IPS-NIHi7 (cell line): ENCODE data around the gene ANKMY1.
"Not testable (repeated sequence)": the region's sequence is repeated elsewhere in the genome, so short reads cannot be mapped to it uniquely, and the experiment has no call there.

Experiments
- DNase-seq: peaks from one replicate; pipeline ENCODE4 v3.0.0; 2012; ENCODE audit warnings: mixed read lengths; ENCODE audit errors: extremely low spot score

Gene ANKMY1

GRCh38 chr2:240521885-240522284 lies 35.9 kb downstream of the ANKMY1 start:
- not testable (repeated sequence) for DNase-seq

- no peak for DNase-seq
Measured at GRCh38 chr2:240520974-240521350, 36.8 kb downstream of the ANKMY1 start.

GRCh38 chr2:240520130-240520973 lies 37.4 kb downstream of the ANKMY1 start:
- DNase-seq = peak; percentile 50

- peak; percentile 16 for DNase-seq
Measured at GRCh38 chr2:240519396-240520129, 38.2 kb downstream of the ANKMY1 start.

DNA sequence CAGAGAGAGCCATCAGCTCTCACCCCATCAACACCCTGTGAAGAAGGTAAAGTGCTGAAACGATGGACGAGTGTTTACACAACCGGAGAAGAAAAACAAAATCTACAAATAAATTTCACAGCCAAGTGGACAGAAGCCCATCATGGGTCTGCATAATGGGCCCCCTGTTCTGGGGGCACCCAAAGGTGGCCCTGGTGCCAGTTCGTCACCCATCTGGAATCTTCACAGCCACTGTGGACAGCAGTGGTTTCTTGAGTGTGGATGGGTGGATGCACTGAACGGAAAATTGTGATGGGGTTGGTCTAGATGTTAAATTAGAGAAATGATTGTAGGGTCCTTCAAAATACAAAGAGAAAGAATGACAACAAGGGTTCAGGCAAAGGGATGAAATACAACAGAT lies 38.8 kb downstream of the ANKMY1 start:
- DNase-seq = no peak

GRCh38 chr2:240517342-240517741 lies 40.4 kb downstream of the ANKMY1 start:
- no peak for DNase-seq

GRCh38 chr2:240514631-240515030 lies 43.2 kb downstream of the ANKMY1 start:
- no peak for DNase-seq

GRCh38 chr2:240513549-240514287 lies 44.1 kb downstream of the ANKMY1 start:
- peak; percentile 91 for DNase-seq

DNA sequence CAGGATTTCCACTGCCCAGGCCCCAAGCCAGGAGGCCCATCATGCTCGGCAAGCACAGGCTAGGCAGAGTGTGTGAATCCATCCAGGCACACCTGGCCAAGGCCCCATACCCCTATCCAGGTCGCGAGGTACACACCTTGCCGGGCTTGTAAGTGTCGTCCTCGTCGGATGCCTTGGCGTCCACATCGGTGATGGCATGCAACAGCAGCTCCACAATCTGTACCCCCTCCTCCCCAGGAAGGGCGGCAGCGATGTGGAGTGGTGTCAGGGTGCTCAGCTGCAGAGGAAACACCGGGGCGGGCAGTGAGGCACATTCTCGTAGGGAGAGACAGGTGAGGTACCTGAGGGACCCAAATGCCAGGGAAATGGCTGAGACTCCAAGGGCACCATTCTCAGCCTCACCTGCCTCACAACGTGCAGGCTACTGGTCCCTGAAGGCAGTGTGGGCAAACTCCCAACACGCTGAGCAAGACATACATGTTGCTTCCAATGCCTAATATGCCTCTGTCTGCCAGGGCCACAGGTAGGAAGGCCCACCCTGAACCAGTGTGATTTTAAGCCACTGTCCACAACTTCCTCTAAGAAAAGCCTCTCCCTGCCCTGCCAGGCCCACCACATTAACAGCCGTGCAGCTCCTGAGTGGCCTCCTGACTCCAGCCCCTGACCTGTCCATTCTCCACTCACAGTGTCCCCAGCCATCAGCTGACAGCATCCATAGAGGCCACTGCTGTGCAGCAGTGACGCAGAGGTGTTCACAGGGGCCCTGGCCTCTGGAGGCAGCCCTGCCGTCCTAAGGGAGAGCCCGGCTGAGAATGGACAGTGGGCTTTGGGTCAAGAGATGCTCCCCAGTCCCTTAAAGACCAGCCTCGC lies 44.9 kb downstream of the ANKMY1 start:
- DNase-seq = peak; percentile 4

GRCh38 chr2:240512109-240512485 lies 45.7 kb downstream of the ANKMY1 start:
- peak; percentile 9 for DNase-seq

DNA sequence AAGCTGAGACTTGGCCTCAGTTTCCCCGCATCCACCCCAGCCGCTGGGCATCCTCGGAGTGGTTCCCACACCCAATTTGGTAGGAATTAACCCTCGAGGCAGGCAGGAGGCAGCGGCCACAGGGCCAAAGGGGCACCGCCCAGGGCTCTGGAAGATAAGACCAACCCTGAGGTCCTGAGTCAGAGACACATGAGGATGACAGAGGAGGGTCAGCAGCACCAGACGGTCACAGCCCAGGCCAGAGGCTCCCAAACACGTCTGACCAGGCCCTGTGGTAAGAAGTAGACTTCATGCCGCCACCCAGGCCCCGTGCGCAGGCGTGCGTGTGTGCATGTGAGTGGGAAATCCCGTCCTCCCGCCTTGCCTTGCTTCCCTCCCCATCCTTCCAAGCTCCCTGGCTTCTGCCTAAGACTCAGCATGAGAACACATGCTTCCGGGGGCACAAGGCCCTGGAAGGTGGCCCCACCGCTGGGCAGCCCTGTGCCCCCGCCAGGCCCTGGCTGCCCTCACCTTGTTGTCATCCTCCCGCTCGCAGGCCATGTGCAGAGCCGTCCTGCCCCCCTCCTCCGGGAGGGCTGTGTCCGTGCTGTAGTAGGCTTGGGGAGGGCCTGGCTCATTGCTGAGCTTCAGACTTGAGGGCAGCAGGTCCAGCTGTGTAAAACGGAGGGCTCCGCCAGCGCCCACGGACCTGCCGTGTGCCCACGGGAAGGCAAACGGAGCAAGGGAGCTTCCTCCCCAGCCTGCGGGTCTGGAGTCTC lies 46.3 kb downstream of the ANKMY1 start:
- DNase-seq = peak; percentile 7

DNA sequence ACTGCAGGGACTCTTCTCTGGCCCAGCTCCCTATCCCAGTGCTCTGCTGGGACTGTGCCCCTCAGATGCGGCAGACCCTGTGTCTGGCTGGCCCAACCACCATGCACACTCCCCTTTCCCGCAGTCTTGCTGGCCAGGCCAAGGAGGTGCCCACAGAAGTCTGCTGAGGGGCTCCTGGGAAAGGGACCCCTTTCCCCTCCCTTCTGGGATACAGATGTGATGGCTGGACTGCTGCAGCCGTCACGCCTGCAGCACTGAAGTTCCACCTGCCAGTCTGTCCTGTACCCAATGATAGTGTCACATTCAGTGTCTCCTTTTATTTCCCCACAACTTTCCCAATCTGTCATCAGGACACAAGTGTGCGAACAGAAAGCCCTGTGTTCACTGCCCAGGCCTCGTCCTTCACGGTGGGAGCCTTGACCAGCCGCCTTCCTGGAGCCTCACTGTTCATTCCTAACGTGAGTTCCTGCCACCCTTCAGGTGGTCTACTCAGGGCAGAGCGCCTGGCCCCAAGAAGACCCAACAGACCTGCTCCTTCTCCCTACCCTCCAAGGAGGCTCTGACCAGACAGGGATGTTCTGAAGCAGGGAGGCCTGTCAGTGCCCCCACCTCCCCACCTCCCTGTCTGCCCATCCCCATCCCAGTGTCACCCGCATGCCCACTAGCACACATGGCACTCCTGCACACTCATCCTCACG lies 47.1 kb downstream of the ANKMY1 start:
- DNase-seq = no peak

DNA sequence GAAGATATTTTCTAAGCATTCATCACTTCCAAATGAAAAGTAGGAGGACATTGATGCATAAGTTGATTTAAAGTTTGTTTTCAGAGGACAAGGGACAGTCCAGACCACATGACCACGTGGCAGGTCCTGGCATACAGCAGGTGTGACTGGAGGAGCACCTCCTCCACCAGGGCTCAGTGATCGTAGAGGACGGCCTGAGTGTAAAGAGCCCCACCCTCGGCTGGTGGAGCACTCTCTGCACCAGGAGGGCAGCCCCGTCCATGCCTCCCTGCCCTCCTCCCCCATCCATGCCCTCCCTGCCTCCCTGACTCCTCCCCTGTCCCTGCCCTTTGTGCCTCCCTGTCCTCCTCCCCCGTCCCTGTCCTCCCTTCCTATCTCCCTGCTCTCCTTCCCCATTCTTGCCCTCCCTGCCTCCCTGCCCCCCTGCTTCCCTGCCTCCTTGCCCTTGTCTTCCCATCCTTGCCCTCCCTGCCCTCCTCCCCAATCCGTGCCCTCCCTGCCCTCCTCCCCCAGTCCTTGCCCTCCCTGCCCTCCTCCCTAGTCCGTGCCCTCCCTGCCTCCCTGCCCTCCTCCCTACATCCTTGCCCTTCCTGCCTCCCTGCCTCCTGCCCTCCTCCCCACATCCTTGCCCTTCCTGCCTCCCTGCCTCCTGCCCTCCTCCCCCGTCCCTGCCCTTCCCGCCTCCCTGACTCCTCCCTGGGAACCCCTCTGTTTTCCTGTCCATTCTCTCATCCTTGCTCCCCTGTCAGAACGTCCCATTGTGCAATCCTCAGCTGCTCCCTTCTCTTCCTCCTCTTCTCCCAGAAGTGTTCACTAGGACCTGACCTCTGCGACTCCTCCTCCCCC lies 47.9 kb downstream of the ANKMY1 start:
- peak; percentile 4 for DNase-seq

DNA sequence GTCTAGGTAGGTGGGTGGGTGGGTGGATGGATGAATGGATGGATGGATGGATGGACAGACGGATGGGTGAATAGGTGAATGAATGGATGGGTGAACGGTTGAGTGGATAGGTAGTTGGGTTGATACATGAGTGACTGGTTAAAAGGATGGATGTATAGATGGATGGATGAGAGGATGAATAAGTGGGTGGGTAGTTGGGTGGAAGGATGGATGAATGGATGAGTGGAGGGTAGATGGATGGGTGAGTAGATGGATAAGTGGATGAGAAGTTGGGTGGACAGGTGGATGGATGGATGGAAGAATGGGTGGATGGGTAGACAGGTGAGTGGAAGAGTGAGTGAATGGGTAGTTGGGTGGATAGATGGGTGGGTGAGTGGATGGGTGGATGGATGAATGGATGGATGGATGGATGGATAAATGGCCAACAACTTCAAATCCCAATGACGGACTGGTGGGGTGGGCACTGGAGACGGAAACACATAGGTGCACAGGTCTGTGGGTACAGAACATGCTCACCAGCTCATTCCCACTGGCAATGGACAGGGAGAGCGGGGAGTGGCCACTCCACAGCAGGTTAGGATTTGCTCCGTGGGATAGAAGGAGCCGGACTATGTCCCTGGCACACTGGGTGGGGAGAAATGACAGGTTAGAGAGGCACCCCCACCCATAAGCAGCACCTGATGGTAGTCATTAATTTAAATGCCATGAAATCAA lies 48.8 kb downstream of the ANKMY1 start:
- no peak for DNase-seq

- peak; percentile 5 for DNase-seq
Measured at GRCh38 chr2:240507778-240508251, 50.0 kb downstream of the ANKMY1 start.

DNA sequence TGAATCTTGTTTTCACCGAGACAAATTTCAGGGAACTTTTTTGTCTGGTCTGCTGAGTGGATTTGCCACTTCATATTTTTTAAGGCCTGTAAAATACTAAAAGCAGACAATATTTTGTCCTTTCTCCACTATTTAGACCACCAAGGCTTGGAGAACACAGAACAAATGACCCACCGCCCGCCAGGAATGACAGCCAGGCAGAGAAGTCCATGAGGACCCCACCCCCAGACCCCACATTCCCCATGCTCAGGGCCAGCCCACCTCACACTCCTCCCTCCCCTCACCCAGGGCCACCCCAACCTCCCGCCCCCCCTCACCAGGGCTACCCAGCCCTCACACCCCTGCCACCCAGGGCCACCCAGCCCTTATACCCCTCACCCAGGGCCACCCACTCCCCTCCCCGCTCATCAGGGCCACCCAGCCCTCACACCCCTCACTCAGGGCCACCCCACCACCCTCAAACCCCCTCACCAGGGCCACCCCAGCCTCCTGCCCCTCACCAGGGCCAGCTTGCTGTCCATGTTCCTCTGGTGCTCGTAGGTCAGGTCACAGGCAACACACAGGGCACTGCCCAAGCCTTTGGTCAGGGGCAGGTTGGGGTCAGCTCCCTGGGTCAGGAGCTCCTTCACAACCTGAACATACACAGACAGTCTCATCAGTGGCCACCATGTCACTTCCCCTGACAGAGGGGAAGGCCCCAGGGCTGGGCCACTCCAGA lies 50.6 kb downstream of the ANKMY1 start:
- DNase-seq = peak; percentile 6

GRCh38 chr2:240506406-240507059 lies 51.3 kb downstream of the ANKMY1 start:
- DNase-seq = peak; percentile 10
